HL-60 (cell line): Measurements from ENCODE around the gene FOXD2.

Experiments
- DNase-seq, 2 experiments: peaks; one replicate each; pipeline ENCODE4 v3.0.0-alpha.2; 2010 to 2020; ENCODE audit warnings: low read depth in 1 of 2, low spot score in 1 of 2
- H3K27ac ChIP-seq: fragments of 250-450 bp; sonication (Bioruptor Pico); replicated peaks from 2 replicates; pipeline ENCODE4 v1.5.1; 2020; ENCODE audit warnings: mild to moderate bottlenecking, moderate library complexity
- H3K27me3 ChIP-seq: fragments of 250-450 bp; sonication (Bioruptor Pico); 2 replicates; pipeline ENCODE4 v1.5.1; 2021; ENCODE audit warnings: mild to moderate bottlenecking, moderate library complexity; ENCODE audit not compliant: insufficient read depth, poor library complexity, severe bottlenecking
- H3K4me3 ChIP-seq: replicated peaks from 2 replicates; pipeline ENCODE4 v1.5.1; 2011; ENCODE audit warnings: mild to moderate bottlenecking, control low read depth, low read length; ENCODE audit not compliant: insufficient read depth
- GABPA ChIP-seq: IDR thresholded peaks from 2 replicates; pipeline ENCODE4 v1.6.1; 2012; ENCODE audit warnings: low read depth
- POLR2AphosphoS5 ChIP-seq: IDR thresholded peaks from 2 replicates; pipeline ENCODE4 v1.6.1; 2012; ENCODE audit warnings: low read depth
- SPI1 ChIP-seq: IDR thresholded peaks from 2 replicates; pipeline ENCODE4 v1.6.1; 2012; ENCODE audit warnings: low read depth, mild to moderate bottlenecking, borderline replicate concordance
- TF ChIP-seq, protein P1 (sequence below): IDR thresholded peaks from 2 replicates; pipeline ENCODE4 v1.6.1; 2012; ENCODE audit warnings: low read depth; ENCODE audit not compliant: insufficient replicate concordance
- TF ChIP-seq, protein P2 (sequence below): IDR thresholded peaks from one replicate; pipeline ENCODE4 v1.5.1; 2011; ENCODE audit warnings: low read length, control low read depth, inconsistent platforms; ENCODE audit not compliant: insufficient read depth

Gene FOXD2

DNA sequence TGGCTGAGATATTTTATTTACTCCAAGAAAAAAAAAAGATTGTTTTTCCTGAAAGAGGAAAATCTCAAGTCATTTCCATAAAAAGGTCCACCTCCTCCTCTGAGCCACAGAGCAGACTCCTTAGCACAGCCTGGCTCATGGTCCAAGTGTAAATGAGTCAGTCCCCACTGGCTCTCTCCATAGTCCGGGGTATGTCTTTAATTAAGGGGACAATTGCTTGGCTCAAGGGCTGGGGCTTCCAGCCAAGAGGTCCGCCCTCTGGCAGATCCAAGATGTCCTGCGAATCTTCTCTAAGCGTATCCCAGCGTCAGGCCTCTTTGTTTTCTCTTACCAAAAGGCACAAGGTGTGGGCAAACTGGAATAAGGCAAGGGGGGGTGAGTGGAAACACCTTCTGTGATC, 33.3 kb downstream of the FOXD2 start:
- DNase-seq: no peak
- no peaks in the 10 kb centered on the region for H3K27me3 ChIP-seq
- no peak overlapping the region for H3K27ac ChIP-seq
- no peak overlapping the region for H3K4me3 ChIP-seq
- TF ChIP-seq SPI1 (no peak), GABPA (no peak)
- TF ChIP-seq, protein P1, sequence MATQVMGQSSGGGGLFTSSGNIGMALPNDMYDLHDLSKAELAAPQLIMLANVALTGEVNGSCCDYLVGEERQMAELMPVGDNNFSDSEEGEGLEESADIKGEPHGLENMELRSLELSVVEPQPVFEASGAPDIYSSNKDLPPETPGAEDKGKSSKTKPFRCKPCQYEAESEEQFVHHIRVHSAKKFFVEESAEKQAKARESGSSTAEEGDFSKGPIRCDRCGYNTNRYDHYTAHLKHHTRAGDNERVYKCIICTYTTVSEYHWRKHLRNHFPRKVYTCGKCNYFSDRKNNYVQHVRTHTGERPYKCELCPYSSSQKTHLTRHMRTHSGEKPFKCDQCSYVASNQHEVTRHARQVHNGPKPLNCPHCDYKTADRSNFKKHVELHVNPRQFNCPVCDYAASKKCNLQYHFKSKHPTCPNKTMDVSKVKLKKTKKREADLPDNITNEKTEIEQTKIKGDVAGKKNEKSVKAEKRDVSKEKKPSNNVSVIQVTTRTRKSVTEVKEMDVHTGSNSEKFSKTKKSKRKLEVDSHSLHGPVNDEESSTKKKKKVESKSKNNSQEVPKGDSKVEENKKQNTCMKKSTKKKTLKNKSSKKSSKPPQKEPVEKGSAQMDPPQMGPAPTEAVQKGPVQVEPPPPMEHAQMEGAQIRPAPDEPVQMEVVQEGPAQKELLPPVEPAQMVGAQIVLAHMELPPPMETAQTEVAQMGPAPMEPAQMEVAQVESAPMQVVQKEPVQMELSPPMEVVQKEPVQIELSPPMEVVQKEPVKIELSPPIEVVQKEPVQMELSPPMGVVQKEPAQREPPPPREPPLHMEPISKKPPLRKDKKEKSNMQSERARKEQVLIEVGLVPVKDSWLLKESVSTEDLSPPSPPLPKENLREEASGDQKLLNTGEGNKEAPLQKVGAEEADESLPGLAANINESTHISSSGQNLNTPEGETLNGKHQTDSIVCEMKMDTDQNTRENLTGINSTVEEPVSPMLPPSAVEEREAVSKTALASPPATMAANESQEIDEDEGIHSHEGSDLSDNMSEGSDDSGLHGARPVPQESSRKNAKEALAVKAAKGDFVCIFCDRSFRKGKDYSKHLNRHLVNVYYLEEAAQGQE: no peak
- TF ChIP-seq, protein P2, sequence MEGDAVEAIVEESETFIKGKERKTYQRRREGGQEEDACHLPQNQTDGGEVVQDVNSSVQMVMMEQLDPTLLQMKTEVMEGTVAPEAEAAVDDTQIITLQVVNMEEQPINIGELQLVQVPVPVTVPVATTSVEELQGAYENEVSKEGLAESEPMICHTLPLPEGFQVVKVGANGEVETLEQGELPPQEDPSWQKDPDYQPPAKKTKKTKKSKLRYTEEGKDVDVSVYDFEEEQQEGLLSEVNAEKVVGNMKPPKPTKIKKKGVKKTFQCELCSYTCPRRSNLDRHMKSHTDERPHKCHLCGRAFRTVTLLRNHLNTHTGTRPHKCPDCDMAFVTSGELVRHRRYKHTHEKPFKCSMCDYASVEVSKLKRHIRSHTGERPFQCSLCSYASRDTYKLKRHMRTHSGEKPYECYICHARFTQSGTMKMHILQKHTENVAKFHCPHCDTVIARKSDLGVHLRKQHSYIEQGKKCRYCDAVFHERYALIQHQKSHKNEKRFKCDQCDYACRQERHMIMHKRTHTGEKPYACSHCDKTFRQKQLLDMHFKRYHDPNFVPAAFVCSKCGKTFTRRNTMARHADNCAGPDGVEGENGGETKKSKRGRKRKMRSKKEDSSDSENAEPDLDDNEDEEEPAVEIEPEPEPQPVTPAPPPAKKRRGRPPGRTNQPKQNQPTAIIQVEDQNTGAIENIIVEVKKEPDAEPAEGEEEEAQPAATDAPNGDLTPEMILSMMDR: no peak

DNA sequence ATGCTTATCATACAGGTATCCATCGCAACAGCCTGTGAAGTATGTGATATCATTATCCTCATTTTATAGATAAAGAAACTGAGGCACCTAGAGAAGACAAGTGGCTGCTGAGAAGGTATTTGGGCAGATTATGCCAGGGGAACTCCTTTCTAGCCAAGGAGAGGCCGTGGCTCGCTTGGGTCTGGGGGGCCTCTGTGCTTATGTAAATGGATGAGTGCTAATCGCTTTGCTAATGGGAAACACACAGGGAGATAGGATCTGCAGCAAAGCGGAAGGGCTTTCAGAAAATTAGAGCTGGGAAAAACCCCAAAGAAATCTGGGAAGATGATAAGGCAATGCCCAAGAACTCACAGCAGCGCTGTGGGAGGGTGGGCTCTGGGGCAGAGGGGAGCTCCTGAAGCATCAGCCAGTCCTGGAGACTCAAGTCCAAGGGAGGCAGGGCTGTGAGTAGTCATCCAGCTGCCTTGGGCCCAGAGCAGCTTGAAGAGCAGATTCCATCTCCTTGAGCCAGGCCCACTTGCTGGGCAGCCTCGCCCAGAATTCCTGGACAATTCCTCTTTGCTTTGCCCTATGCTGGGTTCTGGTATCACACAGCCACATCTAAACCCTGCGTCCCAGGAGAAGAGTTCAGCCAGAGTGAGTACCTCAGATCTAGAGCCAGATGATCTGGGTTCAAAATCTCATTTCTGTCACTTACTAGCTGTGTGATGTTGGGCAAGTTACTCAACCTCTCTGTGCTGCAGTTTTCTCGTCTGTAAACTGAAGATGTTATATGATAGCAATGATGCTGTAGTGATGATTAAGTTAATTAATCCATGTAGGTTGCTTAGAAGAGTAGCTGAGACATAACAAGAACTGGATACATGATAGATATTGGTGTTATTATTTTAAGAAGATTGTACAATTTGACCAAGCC, 36.7 kb downstream of the FOXD2 start:
- no peak overlapping the region for H3K4me3 ChIP-seq
- H3K27ac ChIP-seq: no peak overlapping the region
- H3K27me3 ChIP-seq: no peaks in the 10 kb centered on the region
- TF ChIP-seq, protein P2: no peak
- TF ChIP-seq POLR2AphosphoS5: no peak
- no peak for TF ChIP-seq GABPA
- no peak for DNase-seq

DNA sequence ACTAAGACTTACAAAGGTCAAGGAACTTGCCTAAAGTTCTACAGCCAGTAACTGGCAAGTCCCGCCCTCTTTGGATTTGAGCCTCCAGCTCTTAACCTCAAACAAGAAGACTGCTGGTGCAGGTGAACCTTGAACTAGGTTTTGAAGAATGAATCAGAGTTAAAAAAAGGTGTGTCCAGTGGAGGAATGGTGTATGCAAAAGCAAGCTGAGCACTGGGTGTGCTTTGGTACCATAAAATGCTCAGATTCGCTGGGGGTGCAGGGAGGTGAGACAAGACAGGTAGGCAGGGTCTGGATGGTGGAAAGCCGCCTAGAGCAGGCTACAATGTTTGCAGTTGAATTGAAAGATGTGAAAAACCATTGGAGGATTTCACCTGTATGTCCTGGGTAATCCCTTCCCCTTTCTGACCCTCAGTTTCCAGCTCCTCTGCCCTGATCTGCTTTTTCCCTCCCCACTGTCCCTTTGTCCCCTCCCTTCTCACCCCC, 39.8 kb downstream of the FOXD2 start:
- TF ChIP-seq SPI1 (no peak), GABPA (no peak), POLR2AphosphoS5 (no peak)
- TF ChIP-seq, protein P2: no peak
- TF ChIP-seq, protein P1: no peak
- H3K4me3 ChIP-seq: no peak overlapping the region
- no peaks in the 10 kb centered on the region for H3K27me3 ChIP-seq
- no peak overlapping the region for H3K27ac ChIP-seq
- DNase-seq: no peak
